Fibroblast of peridontal ligament (primary cell): Measurements from ENCODE around the gene ETHE1.

Experiments used
- DNase-seq: peaks from one replicate; pipeline ENCODE4 v3.0.0-alpha.2; 2010; ENCODE audit errors: extremely low read depth

Gene ETHE1

DNA sequence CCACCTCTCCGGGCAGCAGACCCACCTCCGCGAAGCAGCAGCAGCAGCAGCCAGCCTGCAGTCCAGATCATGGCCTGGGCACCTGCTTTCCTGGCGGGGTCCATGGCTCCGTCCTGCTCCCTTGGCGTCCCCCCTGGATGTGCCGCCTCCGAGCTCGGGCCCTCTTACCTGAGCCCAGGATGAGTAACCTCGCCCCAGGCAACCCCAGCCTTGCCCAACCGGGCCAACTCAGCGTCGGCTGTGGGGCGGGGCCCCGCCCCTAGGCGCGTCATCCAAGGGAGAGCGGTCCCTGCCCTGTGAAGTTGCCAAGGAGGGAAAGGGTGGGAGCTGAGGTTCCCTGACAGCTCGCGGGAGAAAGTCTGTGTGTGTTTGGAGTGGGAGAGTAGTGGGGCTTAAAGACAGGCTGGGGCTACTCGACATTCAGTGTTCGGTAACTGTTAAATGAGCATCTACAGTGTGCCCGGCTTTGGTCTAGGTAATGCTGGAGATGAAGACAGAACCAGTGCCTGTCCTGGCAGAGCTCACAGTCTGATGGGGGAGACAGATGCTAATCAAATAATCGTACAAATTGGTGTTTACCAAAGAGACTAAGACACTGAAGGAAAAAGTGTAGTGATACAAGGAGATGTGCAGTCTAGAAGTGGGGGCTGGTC is 61.4 kb downstream of the ETHE1 start, which contains the start of gene LYPD3:
Gene LYPD3 (minus strand): TSS at position 141 of the 653 bp plus-strand sequence. CDS start 37 bp downstream, at position 104.
- peak; percentile 27 for DNase-seq

DNA sequence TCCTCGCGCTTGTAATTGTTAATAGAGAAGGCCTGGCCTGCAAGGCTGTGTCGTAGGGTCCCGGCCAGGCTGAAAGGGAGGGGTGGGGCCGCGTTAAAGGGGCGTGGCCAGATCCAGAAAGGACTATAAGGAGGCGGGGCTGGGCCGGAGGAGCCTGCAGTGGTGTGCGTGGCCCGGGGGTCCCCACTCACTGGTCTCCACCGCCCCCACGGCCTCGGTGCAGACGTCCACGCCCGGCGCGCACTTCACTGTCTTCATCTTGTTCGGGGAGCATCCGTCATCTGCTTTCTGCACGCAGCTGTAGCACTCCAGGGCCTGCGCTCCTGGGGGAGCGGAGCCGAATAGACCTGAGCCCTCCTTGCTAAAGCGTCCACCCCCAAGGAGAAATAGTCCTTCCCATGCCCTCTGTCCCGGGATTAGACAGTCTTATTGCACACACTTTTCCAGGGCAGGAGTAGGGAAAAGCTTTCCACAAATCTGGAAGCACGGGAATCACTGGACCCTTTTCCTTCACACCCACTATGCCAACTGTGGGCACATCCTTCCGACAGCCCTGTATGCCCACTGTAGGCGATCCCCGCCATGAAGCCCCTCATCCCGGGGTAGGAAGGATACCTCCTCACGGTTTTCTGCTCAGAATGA is 62.7 kb downstream of the ETHE1 start:
- DNase-seq, result no peak

DNA sequence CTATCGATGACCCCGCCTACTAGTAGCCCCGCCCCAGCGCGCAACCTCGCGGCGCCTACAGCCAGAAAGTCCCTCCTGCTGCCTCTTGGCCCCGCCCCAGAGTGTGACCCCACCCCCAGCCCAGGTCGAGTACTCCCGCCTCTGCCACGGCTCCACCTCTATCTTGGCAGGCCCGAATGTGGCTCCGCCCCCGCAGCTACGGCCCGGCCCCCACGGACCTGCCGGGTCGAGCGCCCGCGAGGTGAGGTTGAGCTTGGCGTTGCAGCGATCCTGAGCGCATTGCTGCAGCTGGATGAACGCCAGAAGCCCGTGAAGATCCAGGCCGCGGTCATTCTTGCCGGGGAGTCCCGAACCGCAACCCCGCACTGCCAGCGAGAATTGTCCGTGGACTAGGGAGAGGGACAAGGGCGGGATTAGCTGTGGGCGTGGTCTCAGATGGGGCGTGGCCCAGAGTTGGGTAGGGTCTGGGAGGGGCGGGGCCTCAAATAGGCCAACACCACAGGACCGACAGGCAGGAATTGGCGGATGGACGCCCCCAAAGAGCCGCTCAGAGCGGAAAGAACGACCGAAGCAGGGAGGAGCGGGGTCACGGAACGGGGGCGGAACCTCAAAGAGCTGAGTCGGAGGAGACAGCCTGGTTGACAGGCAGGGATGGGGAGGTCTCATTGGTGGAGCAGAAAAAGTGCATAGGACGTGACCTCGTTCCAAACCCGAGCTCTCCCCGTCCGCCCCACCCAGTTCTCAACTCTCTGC is 63.4 kb downstream of the ETHE1 start:
- peak; percentile 91 for DNase-seq

DNA sequence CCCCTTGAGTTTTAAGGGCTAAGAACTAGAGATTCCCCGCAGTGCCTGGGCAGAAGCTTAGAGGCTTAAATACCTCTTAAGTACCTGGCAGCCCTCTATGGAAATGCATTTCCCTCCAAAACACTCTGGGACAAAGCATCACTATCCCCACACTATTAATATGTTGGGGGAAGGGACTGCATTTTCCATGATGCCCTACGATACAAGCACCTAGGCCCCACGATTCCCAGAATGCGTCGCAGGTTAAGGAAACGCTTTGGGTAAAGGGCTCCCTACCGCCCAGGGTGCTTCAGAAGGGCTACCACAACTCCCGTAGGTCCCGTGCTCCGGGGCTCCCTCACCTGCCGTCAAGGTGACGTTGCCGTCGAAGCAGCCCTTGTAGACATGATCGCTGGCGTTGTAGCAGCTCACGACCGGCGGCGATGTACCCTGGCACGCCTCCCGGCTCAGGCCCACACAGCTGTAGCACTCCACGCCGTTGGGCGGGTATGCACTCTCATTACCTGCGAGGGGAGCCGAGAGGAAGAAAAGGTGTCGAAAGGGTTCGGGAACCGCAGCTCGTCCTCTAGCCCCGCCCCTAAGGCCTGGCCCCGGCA is 64.1 kb downstream of the ETHE1 start:
- DNase-seq, result no peak

DNA sequence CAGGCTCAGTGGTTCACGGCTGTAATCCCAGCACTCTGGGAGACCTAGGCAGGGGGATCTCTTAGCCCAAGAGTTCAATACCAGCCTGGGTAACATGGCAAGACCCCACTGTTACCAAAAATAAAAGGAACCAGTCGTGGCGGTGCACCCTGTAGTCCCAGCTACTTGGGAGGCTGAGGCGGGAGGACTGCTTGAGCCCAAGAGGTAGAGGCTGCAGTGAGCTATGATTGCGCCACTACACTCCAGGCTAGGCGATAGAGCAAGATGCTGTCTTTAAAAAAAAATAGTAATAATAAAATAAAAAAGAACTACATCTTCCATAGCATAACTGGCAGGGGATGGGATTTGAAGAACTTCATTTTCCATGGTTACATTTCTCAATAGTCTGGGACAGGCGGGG is 64.6 kb downstream of the ETHE1 start:
- no peak for DNase-seq

DNA sequence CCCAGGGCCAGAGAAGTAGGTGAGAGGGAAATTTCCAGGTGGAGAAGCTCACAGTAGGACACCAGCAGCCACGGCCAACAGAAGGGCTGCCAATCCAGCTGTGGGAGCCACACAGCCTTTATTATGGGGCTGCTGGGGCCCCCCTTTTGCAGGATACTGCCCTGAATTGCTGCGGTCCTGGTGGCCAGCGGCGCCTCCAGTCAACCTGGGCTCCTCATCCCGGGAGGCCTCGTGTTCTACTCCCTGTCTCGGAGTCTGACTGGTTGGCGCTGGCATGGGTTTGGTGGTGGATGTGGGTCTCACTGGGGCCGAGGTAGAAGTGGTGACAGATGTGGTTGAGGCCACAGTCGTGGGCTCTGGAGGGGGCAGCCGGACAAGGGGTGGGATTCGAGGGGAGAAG is 65.7 kb downstream of the ETHE1 start:
- no peak for DNase-seq

DNA sequence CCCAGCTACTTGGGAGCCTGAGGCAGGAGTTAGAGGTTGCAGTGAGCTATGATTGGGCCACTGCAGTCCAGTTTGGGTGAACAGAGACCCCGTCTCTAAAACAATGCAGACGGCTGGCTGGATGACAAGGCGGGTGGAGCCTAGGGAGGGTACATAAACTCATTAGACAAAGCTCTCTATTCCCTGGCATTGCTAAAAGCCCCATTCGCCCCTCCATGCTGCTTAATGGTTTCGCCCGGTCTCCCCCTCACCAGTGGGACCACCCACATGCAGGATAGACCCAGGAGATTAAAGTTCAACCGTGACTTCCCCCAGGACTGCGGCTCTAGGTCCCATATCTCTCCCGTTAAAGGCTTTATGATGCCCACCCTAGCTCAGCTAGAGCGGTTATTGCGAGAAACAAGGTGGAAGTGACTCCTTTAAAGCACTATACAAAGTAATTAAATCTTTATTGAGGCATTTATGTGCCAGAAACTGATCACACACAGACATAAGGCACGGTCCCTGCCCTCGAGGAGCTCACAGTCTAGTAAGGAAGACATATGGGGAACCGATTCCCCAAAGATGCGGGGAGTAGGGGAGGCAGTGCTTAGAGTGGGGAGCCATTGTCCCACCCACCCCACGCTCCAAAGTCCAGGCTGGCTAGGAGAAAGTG is 66.5 kb downstream of the ETHE1 start:
- no peak for DNase-seq

DNA sequence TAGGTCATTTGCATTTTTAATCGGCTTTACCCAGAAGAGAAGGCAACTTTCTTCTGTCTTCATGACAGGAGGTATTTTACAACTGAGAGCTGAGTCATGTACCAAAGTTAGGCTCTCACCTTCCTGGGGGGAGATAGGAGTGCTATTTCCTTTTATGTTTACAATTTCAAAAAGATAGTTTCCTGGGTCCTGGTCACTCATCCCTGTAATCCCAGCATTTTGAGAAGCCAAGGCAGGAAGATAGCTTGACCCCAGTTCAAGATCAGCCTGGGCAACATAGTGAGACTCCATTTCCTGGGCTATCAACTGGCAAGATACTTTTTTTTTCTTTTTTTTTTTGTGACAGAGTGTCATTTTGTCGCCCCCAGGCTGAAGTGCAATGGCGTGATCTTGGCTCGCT is 69.2 kb downstream of the ETHE1 start:
- DNase-seq, result no peak
